ENCODE results near the gene BMP6. TPM values are rescaled to one million over a fixed set of nuclear protein-coding genes. Genes with fewer than 3 reads are reported as not detected.

The BMP6 gene
- total and polyA plus RNA-seq, 2 of the 8 experiments (the other 6 are each of a cell fraction or from before 2014, with no cell fraction given): 2.0 to 2.1 TPM

GRCh38 chr6:7697820-7698623 is 27.9 kb upstream of the BMP6 start (continued):
- no peak for TF ChIP-seq CHD7 (IDR thresholded peaks at IDR 0.05; ENCODE audit: insufficient replicate concordance, low read length)

All from H1 (cell line).